Parathyroid adenoma (tissue), 2 donors: ENCODE results near the gene MID1.
A peak's percentile ranks its signal among the peaks of the same experiment; 100 is the strongest.

Experiments used
- H2AFZ ChIP-seq: fragments of 300-600 bp; sonication (generic); one replicate; pipeline ENCODE4 v1.7.0; 2017; ENCODE audit warnings: antibody characterized with exemption, mild to moderate bottlenecking
- H3K27ac ChIP-seq: fragments of 300-600 bp; sonication (generic); one replicate; pipeline ENCODE4 v1.7.0; 2017
- H3K27me3 ChIP-seq: fragments of 300-600 bp; sonication (generic); one replicate; pipeline ENCODE4 v1.7.0; 2017; ENCODE audit warnings: low read length; ENCODE audit not compliant: control insufficient read depth, insufficient read depth
- H3K36me3 ChIP-seq: fragments of 300-600 bp; sonication (generic); one replicate; pipeline ENCODE4 v1.7.0; 2017; ENCODE audit warnings: low read length; ENCODE audit not compliant: control insufficient read depth, insufficient read depth
- H3K4me1 ChIP-seq: fragments of 300-600 bp; sonication (generic); one replicate; pipeline ENCODE4 v1.7.0; 2017; ENCODE audit warnings: control low read depth
- H3K4me2 ChIP-seq: fragments of 300-600 bp; sonication (generic); one replicate; pipeline ENCODE4 v1.7.0; 2017; ENCODE audit warnings: low read length
- H3K4me3 ChIP-seq: fragments of 300-600 bp; sonication (generic); one replicate; pipeline ENCODE4 v1.7.0; 2017; ENCODE audit warnings: low read depth, low read length
- H3K79me2 ChIP-seq: fragments of 300-600 bp; sonication (generic); one replicate; pipeline ENCODE4 v1.7.0; 2017; ENCODE audit warnings: control low read depth
- H3K9ac ChIP-seq: fragments of 300-600 bp; sonication (generic); one replicate; pipeline ENCODE4 v1.7.0; 2017; ENCODE audit warnings: mild to moderate bottlenecking
- H3K9me3 ChIP-seq: fragments of 300-600 bp; sonication (generic); one replicate; pipeline ENCODE4 v1.7.0; 2017; ENCODE audit warnings: low read length; ENCODE audit not compliant: control insufficient read depth
- CTCF ChIP-seq: fragments of 300-600 bp; sonication (generic); IDR thresholded peaks from one replicate; pipeline ENCODE4 v1.7.0; 2017; ENCODE audit warnings: antibody characterized with exemption, mild to moderate bottlenecking
- donor health status: primary hyperparathyroidism.

MID1 gene

GRCh38 chrX:10485326-10485725, 135.1 kb downstream of the MID1 start:
- TF ChIP-seq CTCF = no peak
- Histone ChIP-seq H3K4me2 (no peak overlapping the region), H3K9me3 (no peaks in the 10 kb centered on the region), H3K27me3 (no peaks in the 10 kb centered on the region), H3K36me3 (no peaks in the 10 kb centered on the region), H2AFZ (no peak overlapping the region), H3K79me2 (no peaks in the 10 kb centered on the region), H3K4me3 (no peak overlapping the region), H3K27ac (no peak overlapping the region), H3K9ac (no peak overlapping the region), H3K4me1 (no peaks in the 10 kb centered on the region)

DNA sequence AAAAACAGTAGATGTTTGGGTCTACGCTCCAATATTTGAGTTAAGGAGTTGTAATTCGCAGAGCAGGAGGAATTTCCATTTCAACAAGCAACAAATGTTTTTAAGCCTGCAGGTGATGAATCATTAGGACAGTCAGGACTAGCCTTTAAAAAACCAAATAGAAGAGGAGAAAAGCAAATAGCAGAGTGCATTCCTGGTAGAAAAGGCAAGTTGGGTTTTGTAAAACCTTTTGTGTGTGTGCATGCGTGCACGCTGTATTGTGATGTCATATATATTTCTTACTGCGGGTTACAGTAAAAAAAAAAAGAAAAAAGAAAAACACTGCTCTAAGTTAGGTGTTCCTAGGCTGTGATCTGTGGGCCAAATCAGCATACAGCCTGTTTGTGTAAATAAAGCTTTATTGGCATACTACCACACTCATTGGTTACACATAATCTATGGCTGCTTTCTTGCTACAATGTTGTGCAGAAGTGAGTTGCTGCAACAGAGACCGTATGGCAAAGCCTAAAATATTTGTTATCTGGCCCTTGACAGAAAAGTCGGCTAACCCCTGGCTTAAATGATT, 135.6 kb downstream of the MID1 start:
- H2AFZ ChIP-seq = no peak overlapping the region
- no peaks in the 10 kb centered on the region for H3K36me3 ChIP-seq
- H3K4me2 ChIP-seq = no peak overlapping the region
- no peaks in the 10 kb centered on the region for H3K27me3 ChIP-seq
- H3K4me1 ChIP-seq = no peaks in the 10 kb centered on the region
- H3K79me2 ChIP-seq = no peaks in the 10 kb centered on the region
- no peaks in the 10 kb centered on the region for H3K9me3 ChIP-seq
- no peak overlapping the region for H3K27ac ChIP-seq
- H3K9ac ChIP-seq = no peak overlapping the region
- TF ChIP-seq CTCF = no peak
- H3K4me3 ChIP-seq = no peak overlapping the region

DNA sequence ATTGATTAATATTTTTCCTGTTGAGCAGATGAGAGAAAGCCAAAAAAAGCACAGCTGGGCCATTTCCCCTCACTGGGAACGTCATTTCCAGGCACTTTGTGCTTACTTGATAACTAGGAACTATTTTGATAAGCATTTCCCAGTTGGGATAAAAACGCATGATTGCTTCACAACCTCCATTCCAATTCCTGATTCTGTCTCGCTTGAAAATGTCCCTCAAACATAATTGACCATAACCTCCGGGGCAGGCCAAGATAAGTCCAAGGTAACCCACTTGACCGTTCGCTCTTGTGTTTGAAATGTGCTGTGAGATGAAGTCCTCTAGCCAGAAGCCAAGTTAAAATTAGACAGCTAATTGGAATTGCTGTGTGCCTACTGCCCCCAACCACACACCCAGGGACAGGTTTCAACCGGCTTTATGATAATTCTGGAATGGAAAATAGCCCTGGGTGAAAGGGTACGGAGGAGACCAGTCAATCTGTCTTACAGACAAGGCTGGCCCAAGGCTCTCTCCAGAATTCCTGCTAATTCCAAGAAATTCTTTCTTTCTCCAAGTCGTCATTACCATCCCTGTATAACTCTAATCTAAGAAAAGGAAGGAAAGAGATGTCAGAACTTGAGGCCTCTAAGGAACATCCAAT, 137.1 kb downstream of the MID1 start:
- no peak for TF ChIP-seq CTCF
- Histone ChIP-seq H3K9me3 (no peaks in the 10 kb centered on the region), H3K27me3 (no peaks in the 10 kb centered on the region), H3K4me3 (no peak overlapping the region), H2AFZ (no peak overlapping the region), H3K36me3 (no peaks in the 10 kb centered on the region), H3K4me1 (no peaks in the 10 kb centered on the region), H3K79me2 (no peaks in the 10 kb centered on the region), H3K4me2 (no peak overlapping the region), H3K9ac (no peak overlapping the region), H3K27ac (peak overlapping the region; percentile 73)

DNA sequence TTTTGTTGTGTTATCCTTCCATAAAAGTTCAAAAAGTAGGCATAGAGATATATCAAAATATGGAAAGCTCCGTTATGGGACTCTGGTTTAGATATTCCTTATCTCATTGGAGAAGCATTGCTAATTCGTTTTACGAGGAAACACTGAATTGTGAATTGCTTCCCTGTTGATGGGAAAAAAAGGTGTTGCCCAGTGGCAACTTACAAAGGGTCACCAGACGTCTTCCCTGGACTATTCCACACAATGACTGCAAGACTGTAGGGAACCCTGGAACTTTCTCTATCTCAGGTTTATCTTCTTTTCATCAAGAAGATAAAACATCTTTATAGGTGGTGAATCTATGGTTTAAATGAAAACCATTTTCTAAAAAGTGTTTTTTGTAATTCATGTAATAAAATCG, 137.7 kb downstream of the MID1 start:
- H3K4me1 ChIP-seq = no peaks in the 10 kb centered on the region

More for the DNA sequence above, 137.7 kb downstream of the MID1 start:
- Histone ChIP-seq H3K9ac (no peak overlapping the region), H3K27ac (peak overlapping the region; percentile 73), H3K36me3 (no peaks in the 10 kb centered on the region), H3K79me2 (no peaks in the 10 kb centered on the region), H2AFZ (no peak overlapping the region), H3K9me3 (no peaks in the 10 kb centered on the region), H3K4me3 (no peak overlapping the region), H3K4me2 (no peak overlapping the region), H3K27me3 (no peaks in the 10 kb centered on the region)
- TF ChIP-seq CTCF = no peak
